LoVo (cell line): ENCODE results near the gene DPP6.

Experiments
- DNase-seq: peaks from one replicate; pipeline ENCODE4 v3.0.0-alpha.2; 2016; ENCODE audit warnings: low spot score

DPP6 gene

DNA sequence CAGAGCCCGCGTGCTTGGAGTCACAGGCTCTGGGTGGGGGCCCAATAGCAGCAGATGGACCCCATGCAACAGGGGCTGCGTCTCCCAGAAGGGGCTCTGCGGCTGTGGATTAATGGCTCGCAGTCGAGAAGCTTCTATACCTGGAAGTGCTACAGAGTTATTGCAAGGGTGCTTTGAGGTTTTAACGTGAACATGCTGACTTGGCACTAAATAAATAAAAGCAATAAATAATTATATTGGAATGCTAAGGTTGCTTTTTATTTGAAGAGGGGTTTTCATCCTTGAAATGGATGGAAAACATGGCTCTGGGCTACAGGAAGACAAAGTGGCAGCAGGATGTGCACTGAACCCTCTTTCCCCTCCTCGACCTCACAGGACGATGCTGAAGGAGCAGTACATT, 828.3 kb downstream of the DPP6 start:
- DNase-seq: no peak

- DNase-seq: no peak
Measured at GRCh38 chr7:154881026-154881425, 828.8 kb downstream of the DPP6 start.

DNA sequence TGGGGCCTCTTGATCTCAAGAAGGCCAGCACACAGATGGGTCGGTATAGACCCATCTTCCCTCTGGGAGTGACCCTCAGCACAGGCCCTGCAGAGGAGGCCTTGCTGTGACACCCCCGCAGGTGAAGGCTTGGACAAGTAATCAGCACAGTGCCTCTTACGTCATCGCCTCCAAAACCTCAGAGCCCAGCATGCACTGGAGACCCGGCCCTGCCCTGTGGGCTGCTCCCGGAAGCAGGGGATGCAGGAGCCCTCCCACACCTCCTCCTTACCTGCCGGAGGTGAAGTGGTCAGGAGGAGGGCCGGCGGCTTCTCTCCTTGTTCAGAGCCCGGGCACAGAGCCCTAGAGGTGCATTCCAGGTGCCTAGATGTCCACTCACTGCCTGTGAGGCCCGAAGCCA, 829.3 kb downstream of the DPP6 start:
- no peak for DNase-seq

GRCh38 chr7:154882931-154883474, 830.8 kb downstream of the DPP6 start:
- DNase-seq: no peak

DNA sequence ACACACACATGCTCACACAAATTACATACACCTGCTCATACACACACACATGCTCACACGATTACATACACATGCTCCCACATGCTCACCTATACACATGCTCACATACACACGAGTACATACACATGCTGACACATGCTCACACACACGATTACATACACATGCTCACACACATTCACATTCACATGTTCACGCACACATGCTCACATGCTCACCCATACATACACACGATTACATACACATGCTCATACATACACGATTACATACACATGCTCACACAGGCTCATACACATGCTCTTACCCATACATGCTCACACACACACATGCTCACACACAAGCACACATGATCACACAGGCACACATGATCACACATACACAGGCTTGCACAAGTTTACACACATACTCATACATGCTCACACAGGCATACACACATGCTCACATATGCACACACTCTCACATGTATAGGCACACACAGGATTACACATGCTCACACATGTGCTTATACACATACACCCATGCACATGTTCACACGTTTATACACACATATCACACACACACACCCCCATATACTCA, 832.2 kb downstream of the DPP6 start:
- DNase-seq: no peak

DNA sequence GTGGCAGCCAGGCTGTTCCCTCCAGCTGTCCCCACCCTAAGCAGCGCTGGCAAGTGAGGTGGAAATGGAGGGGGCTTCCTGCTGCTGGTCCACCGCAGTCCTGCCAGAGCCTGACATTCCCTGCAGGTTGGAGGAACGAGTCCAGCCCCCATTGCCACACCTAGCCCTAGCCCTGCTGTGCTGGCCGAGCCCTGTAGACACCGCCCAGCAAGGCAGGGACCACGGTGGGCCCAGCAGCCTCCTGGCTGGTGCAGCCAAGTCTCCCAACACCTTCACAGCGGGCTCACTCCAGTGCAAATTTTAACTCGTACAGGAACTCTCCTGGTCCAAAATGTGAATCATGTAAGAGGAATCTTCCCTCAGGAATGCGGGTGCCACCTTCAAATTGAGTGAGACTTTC, 834.4 kb downstream of the DPP6 start:
- no peak for DNase-seq

- no peak for DNase-seq
Measured at GRCh38 chr7:154888690-154889089, 836.5 kb downstream of the DPP6 start.

DNA sequence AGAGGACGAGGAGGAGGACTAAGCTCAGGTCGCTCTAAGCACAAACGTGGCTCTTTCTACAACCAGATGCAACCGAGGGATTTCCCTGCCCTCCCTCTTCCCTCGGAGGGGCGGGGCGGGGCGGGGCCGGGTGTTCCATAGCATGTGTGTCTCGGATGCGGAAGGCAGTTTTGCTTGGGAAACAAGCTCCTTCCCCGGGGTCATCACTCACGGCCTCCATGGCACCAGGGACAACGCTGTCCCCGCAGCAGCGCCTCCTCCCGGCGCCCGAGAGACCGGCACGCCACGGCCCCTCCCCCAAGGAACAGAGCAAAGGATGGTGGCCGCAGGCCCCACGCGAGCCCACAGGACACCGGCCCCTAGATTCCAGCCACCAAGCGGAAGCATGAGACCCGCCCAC, 840.3 kb downstream of the DPP6 start:
- no peak for DNase-seq

DNA sequence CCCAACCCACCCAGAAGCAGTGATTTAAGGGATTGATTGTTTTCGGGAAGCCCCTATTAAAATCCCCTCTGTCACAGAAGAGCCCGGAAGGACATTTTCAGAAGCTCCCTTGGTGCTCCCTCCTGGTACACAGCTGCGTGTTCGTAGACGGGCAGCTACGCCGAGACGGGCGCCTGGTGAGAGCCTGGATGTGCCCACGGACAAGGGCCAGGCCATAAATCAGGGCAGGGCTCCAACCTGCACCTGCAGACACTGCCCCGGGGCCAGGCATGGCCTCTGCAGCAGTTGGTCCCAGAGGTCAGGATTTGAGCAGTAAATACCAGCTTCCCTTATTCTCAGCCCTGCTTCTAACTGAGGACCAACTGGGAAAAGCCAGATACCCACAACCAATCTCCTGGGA, 843.9 kb downstream of the DPP6 start:
- no peak for DNase-seq

DNA sequence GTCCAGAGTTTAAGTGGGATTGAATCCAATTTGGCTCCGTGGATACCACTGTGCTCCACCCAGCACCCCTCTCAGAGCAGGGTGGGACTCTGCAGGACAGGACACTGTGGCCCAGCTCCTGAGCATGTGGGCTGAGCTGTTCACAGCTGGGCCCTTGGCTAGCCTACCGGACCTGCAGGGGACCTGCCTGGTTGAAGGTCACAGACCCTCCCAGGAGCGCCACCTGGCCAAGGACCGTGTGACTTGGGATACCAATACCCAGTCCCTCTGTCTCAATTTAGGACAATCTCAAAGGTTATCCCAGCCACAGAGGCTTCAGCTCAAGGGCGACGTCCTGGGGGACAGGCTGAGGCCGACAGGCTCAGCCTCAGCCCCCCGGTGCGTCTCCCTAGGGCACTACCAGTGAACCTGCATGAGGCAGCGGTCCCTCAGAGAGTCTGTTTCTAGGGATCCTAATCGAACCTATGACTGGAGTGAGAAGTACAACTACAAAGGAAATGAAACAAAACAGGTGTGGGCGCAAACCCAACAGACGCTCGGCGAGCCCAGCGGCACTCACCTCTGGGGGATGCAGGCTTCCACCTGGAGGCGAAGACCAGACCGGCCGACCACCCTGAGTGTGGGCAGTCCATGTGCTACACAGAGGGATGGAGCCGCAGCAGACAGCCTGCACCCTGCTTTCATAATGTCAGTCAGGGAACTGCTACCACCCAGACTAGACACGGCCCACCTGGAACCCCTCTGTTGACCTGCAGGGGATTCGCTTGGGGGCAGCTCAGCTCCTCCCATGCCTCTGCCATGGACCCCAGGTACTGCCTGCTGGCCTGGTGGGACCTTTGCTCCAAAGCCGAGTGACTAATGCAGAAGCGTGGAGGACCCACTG, 847.0 kb downstream of the DPP6 start:
- no peak for DNase-seq

DNA sequence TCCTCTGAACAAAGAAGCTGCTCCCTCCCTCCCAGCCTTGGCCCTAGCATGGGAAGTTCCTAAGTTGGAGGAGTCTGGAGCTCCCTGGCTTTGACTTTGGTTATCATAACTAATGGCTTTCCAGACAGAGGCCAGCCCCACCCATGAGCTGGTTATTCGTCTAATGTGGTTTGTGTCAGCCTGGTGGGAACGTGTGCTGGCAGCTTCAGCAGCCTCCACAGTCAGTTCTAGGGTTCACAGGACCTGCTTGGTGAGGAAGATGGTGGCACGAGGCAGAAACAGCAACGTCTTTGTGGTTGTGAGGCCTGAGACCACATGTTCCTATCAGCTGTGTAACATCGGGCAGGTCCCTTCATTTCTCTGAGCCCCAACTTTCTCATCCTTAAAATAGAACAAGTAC, 847.7 kb downstream of the DPP6 start:
- DNase-seq: no peak

DNA sequence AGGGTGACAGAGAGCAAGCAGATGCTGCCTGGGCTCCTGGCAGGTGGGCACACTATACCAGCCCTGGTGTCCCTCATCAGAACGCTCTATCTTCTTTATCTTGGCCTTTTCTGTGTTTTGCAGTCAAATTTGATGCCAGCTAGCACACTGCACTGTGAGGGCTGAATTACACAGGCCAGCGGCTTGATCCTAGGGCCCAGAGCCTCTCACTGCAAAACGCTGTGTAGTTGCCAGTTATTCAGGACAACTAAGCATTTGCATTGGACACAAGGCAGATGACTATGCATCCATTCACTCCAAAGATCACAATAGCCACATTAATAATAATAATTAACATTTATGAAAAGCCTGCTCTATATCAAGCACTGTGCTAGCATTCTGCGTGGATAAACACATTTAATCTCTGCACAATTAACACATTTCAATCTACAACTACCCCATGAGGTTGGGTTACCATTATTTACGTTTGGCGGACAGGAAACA, 850.4 kb downstream of the DPP6 start:
- DNase-seq: no peak

DNA sequence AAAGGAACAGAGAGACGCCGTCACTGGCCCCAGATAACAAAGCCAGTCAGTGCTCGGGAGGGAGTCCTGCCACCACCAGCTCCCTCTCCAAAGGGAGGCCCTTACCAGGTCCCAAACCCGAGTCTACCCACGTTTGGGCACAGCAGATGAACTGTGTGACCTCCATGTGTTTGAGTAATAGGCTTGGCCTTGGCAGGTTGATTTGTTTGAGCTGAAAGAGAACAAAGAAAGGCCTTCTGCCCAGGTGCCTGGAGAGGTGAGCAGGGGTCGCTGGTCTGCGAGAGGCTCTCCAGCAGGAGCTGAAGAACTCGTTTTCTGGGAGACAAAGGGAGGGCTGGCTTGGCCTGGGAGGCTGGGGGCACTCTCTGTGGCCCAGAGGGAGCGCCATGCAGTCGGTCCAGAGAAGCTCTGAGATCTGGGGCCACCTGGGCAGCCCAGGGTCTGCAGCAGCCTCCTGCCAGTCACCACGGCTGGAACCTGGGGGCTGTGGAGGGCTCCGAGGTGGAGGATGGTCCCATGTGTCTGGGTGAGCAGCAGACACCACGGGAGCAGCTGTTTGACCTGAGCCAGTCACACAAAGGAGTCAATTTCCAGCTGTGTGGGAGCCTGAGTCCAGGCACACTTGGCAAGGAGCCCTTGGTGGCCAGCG, 851.0 kb downstream of the DPP6 start:
- no peak for DNase-seq

DNA sequence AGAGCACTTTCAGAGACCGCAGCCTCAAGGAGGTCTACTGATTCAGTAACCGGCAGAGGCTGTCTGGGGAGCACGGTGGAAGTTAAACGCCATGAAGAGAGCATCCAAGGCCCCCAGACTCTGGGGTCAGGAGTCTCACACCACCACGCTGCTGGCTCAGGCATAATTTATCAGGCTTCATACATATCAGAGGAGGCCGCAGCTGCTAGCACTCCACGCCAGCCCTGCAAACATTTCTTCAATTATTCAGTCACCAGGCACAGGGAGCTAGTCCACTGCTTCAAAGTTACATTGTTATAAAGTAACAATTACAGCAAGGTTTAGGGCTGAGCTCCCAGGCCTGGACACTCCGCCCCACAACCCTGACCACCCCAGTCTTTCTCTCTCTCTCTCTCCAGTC, 852.9 kb downstream of the DPP6 start:
- DNase-seq: no peak

GRCh38 chr7:154905615-154906014, 853.4 kb downstream of the DPP6 start:
- DNase-seq: no peak

DNA sequence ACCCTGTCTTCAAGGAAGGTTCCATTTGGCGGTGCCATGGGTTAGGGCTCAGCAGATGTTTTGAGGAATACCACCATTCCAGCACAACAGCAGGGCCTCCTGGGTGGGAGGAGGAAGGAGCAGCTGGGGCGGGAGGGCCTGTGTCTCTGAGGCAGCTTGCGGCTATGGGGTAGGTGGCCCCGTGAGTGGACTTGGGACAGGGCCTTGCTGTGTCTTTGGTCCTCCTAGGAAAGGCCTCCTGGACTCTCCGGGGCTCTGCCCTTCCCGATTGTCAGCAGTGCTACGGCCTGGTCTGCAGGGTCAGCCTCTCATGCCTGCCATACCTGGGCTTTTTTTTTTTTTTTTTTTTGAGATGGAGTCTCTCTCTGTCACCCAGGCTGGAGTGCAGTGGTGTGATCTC, 854.0 kb downstream of the DPP6 start:
- DNase-seq: no peak

DNA sequence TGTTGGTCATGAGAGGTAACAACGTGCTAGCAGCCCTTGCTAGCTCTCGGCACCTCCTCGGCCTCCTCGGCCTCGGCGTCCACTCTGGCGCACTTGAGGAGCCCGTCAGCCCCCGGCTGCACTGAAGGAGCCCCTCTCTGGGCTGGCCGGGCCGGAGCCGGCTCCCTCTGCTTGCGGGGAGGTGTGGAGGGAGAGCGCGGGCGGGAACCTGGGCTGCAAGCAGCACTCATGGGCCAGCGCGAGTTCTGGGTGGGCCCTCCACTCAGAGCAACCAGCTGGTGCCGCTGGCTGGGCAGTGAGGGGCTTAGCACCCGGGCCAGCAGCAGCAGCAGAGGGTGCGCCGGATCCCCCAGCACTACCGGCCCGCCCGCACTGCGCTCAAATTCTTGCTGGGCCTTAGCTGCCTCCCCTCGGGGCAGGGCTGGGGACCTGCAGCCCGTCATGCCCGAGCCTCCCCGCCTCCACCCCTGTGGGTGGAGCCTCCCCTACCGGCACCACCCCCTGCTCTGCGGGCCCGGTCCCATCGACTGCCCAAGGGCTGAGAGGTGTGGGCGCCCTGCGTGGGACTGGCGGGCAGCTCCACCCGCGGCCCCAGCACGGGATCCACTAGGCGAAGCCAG, 854.6 kb downstream of the DPP6 start:
- no peak for DNase-seq

GRCh38 chr7:154907651-154908620, 855.7 kb downstream of the DPP6 start:
- no peak for DNase-seq

- DNase-seq: no peak
Measured at GRCh38 chr7:154909241-154910105, 857.3 kb downstream of the DPP6 start.

DNA sequence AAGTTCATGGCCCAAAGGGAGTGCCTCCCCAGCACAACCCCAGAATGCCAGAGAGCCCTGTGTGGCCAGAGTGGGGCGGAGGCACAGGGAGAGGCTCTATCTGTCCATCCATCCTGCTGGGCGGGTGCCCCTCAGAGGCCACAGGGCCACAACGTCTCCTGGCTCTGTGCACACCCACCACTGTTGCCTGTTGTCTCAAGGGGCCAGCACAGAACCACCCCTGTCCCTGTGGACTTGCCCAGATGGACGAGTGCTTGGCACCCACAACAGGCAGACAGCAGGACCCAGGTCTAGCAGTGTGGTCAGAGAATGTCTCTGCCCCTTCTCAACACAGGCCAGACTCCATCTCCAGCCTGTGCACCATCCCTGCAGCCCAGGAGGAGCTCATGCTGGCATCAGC, 857.9 kb downstream of the DPP6 start:
- no peak for DNase-seq
